Measurements from ENCODE around the gene TRIM7. TPM values are rescaled to one million over a fixed set of nuclear protein-coding genes. Genes with fewer than 3 reads are reported as not detected.
"Not testable (repeated sequence)": the region's sequence is repeated elsewhere in the genome, so short reads cannot be mapped to it uniquely, and the experiment has no call there.

TRIM7 gene
- polyA plus RNA-seq, 5 donors: 0.14 to 1.00 (median 0.24) TPM

DNA sequence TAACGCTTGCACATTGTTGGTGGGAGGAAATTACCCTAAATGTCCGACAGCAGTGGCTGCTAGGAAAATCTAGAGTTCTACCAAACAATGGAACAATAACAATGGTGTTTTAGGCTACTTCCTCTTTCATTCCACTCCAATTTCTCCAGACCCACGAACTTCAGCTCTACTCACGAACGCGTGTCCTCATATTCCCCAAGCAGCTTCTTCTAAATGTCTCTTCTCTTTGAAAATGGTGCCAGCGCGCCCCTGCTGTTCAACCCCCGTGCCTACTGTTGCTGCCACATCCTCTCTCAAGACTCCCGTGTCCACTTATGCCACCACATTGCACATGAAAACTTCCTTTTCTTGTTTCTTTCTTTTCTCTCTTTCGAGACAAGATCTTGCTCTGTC is 32.0 kb downstream of the TRIM7 start:
- DNase-seq: no peak

GRCh38 chr5:181171782-181172181 is 33.2 kb downstream of the TRIM7 start:
- no peak for DNase-seq

- no peak for DNase-seq
Measured at GRCh38 chr5:181170996-181171395, 34.0 kb downstream of the TRIM7 start.

- no peak for DNase-seq
Measured at GRCh38 chr5:181170237-181170825, 34.7 kb downstream of the TRIM7 start.

- not testable (repeated sequence) for DNase-seq
Measured at GRCh38 chr5:181169459-181170236, 35.3 kb downstream of the TRIM7 start.

DNA sequence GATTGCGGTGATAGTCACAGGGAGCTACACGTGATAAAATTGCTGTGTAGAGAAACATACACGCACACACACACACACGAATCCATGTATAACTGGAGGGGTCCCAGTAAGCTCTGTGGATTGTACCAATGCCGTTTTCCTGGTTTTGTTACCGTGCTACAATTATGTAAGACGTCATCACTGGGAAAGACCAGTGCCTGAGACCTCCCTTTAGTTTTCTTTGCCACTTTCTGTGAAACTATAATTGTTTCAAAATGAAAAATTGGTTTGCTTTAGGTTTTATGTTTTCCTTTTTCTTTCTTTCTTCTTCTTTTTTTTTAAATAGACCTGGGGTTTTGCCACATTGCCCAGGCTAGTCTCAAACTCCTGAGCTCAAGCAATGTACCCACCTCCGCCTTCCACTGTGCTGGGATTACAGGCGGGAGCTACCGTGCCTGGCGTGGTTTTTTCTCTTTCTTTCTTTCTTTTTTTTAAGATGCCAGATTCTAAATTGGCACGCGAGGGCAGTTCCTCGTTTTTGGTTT is 36.3 kb downstream of the TRIM7 start:
- DNase-seq: no peak

DNA sequence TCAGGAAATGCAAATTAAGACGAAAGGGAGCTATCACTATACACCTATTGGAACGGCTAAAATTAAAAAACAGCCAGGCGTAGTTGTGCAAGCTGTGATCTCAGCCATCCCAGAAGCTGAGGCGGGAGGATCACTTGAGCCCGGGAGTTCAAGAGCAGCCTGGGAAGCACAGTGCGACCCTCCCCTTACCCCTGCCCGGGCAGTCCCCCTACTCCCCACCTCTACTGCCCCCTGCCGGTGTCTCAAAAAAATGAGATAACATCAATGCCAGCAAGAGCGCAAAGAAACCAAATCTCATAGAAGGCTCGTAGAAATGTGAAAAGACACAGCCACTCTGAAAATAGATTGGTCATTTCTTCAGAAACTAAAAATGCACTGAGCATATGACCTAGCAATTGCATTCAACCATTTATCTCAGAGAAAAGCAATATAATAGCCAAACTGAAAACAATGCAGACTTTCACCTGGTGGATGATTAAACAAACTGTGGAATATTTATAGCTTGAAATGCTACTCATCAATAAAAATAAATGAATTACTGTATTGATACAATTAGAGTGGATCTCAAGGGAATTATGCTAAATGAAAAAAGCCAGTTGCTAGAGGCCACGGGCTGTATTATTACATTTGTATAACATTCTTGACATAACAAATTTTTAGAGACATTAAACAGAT is 37.0 kb downstream of the TRIM7 start:
- DNase-seq: no peak

DNA sequence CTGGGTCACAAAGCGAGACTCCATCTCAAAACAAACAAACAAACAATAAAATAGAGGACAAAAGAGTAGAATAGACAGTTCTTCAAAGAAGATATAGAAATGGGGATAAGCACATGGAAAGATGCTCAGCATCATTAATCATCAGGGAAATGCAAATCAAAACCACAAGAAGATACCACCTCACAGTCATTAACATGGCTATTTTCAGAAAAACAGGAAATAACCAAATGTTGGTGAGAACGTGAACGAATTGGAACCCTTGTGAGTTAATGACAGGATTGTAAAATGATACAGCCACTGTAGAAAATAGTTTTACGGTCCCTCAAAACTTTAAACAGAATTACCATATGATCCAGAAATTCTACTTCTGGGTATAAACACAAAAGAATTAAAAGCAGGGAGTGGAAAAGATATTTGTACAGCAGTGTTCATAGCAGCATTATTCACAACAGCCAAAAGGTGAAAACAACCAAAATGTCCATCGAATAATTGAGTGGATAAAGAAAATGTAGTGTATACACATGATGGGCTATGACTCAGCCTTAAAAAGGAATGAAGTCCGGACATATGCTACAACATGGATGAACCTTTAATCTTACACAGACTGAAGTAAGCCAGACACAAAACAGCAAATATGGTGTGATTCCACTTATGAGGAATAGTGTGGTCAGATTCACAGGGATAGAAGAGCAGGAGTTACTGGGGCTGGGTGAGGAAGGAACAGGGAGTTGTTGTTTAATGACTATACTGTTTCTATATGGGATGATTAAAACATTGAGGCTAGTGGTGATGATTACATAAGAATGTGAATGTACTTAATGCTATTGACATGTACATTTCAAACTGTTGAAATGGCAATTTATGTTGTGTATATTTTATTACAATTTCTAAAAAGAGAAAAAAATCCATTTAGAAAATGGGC is 37.9 kb downstream of the TRIM7 start:
- DNase-seq: no peak

DNA sequence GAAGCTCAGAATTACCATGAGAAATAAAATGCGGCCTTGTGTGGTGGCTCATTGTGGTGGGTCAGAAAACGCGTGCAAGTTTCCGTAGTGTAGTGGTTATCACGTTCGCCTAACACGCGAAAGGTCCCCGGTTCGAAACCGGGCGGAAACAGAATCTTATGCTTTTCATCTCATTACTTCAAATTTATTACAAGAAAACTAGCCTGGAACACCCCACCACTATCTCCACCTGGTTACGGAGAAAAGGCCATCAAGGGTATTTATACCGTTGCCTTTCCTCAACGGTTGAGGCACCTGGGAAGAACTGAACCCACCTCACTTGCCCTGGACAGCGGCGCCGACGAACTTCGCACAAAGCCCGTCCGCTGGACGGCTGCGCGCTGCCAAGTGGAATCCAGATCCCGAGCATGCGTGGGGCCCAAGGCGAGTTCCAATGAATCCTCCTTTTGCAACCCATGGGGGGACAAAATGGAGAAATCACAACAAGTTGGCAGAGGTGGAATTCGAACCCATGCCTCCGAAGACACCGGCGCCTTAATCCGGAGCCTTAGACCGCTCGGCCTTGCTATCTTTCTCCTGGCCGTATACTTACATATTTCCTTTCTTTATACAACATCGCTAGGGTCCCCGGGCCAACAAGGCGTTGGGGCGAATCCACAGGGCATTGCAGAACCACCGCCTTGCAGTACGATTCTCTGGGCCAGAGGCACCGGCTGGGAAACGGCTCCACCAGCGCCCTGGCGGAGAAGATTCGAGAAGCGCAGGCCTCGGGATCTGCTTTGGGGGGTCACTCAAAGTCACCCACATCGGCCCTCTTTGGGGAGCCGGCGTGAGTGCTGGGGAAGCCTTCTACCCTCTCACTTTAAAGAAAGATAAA is 40.7 kb downstream of the TRIM7 start:
- DNase-seq: no peak

GRCh38 chr5:181163487-181164075 is 41.4 kb downstream of the TRIM7 start:
- DNase-seq: no peak

DNA sequence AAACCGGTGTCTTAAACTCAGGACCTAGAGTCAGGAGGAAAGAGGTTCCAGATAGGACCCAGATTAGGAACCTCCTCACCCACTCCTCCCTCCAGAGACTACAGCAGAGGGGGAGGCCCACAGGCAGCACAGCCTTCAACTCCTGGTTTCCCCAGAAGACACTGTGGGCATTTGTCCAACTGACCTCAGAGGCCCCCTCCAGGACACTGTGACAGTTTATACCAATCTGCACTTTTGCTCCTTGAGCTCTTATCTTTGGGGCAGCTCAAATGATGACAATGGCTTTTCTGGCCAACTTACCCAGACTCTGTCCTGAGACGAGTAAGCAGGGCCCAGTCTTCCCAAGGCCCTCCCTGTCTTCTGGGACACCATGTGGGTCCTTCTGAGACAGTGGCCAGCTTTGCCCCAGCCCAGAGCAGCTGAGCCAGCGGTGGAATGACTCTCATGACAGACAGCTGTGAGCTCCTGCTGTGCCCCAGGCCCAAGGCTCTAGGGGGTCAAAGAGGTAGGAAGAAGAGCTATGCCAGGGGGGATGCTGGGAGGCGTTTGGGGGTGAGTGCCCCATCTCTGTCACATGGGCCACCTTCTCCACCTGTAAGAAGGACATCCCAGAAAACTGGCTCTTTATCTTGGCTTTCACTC is 43.3 kb downstream of the TRIM7 start:
- DNase-seq: no peak

DNA sequence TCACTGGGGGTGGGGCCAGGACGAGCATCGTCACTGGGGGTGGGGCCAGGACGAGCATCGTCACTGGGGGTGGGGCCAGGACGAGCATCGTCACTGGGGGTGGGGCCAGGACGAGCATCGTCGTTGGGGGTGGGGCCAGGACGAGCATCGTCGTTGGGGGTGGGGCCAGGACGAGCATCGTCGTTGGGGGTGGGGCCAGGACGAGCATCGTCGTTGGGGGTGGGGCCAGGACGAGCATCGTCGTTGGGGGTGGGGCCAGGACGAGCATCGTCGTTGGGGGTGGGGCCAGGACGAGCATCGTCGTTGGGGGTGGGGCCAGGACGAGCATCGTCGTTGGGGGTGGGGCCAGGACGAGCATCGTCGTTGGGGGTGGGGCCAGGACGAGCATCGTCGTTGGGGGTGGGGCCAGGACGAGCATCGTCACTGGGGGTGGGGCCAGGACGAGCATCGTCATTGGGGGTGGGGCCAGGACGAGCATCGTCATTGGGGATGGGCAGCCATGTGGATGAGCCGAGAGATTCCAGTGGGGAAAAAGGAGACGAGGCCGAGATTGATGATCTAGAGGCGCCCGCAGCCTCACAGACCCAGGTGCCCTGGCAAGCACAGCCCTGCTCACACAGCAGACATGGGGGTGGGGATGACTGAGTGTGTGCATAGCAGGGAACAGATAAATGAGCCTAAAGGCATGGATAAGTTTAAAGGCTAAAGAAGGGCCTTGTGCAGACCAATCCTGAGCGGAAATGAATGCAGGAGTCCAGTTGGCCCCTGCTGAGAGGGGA is 44.1 kb downstream of the TRIM7 start:
- not testable (repeated sequence) for DNase-seq

- no peak for DNase-seq
Measured at GRCh38 chr5:181160152-181160754, 44.7 kb downstream of the TRIM7 start.

- DNase-seq: peak; percentile 43 to 55
Measured at GRCh38 chr5:181159286-181160151, 45.5 kb downstream of the TRIM7 start.

- DNase-seq: no peak
Measured at GRCh38 chr5:181158869-181159268, 46.1 kb downstream of the TRIM7 start.

- no peak for DNase-seq
Measured at GRCh38 chr5:181156758-181157157, 48.2 kb downstream of the TRIM7 start.

GRCh38 chr5:181153814-181154213 is 51.2 kb downstream of the TRIM7 start:
- DNase-seq: no peak

Measured in right lung (tissue), 5 donors.